PC-9 (cell line): Measurements from ENCODE around the gene KLK3. TPM values are rescaled to one million over a fixed set of nuclear protein-coding genes. Genes with fewer than 3 reads are reported as not detected.

Experiments
- BruUV-seq: library from RNA; stranded (reverse); fragments of 400-500 nt; replicated peaks from 2 replicates; lab custom pipeline; 2021; lab: Mats Ljungman, UMichigan
- CTCF ChIA-PET: fragments of 300-600 bp; sonication (Branson Sonifier 250); formaldehyde crosslinking; loops from one replicate; lab custom pipeline; 2022; ENCODE audit warnings: antibody characterized with exemption; lab: Charles Lee
- POLR2A ChIA-PET: fragments of 300-600 bp; sonication (Branson Sonifier 250); formaldehyde crosslinking; loops from one replicate; lab custom pipeline; 2022; ENCODE audit warnings: antibody characterized with exemption; ENCODE audit not compliant: unreplicated experiment; lab: Charles Lee
- DNase-seq, 2 experiments: peaks; one replicate each; pipeline versions ENCODE4 v3.0.0 to v3.0.0-alpha.2; 2015 to 2022; ENCODE audit warnings: mixed read lengths in 1 of 2
- H2AFZ ChIP-seq: fragments of 200-600 bp; sonication (generic); 2 replicates; pipeline ENCODE4 v1.8.1; 2017; ENCODE audit warnings: antibody characterized with exemption
- H3F3A ChIP-seq: fragments of 200-600 bp; sonication (generic); 2 replicates; pipeline ENCODE4 v1.8.1; 2017; ENCODE audit warnings: antibody characterized with exemption, mild to moderate bottlenecking, low read depth; ENCODE audit not compliant: insufficient read depth
- H3K27ac ChIP-seq: fragments of 200-600 bp; sonication (generic); 2 replicates; pipeline ENCODE4 v1.6.1; 2016; ENCODE audit warnings: mixed run types
- H3K27me3 ChIP-seq: fragments of 200-600 bp; sonication (generic); 2 replicates; pipeline ENCODE4 v1.6.1; 2016; ENCODE audit warnings: low read depth, mixed run types; ENCODE audit not compliant: insufficient read depth
- H3K36me3 ChIP-seq: fragments of 200-600 bp; sonication (generic); 2 replicates; pipeline ENCODE4 v1.6.1; 2016; ENCODE audit warnings: low read depth, mixed run types
- H3K4me1 ChIP-seq: fragments of 200-600 bp; sonication (generic); replicated peaks from 2 replicates; pipeline ENCODE4 v1.6.1; 2016; ENCODE audit warnings: mixed run types; ENCODE audit not compliant: insufficient read depth
- H3K4me2 ChIP-seq: fragments of 200-600 bp; sonication (generic); 2 replicates; pipeline ENCODE4 v1.6.1; 2017; ENCODE audit warnings: mixed run types
- H3K4me3 ChIP-seq: fragments of 200-600 bp; sonication (generic); 2 replicates; pipeline ENCODE4 v1.6.1; 2016; ENCODE audit warnings: mixed run types
- H3K79me2 ChIP-seq: fragments of 200-600 bp; sonication (generic); 2 replicates; pipeline ENCODE4 v1.6.1; 2017; ENCODE audit warnings: low read depth, mixed run types
- H3K9me2 ChIP-seq: fragments of 200-600 bp; sonication (generic); 2 replicates; pipeline ENCODE4 v1.8.1; 2017; ENCODE audit warnings: mild to moderate bottlenecking; ENCODE audit not compliant: insufficient read depth
- H3K9me3 ChIP-seq: fragments of 200-600 bp; sonication (generic); 2 replicates; pipeline ENCODE4 v1.8.1; 2016; ENCODE audit warnings: low read depth; ENCODE audit not compliant: insufficient read depth
- H4K20me1 ChIP-seq: fragments of 200-600 bp; sonication (generic); 2 replicates; pipeline ENCODE4 v1.8.1; 2017; ENCODE audit not compliant: insufficient read depth
- EZH2 ChIP-seq: fragments of 200-600 bp; sonication (generic); IDR thresholded peaks from 2 replicates; pipeline ENCODE4 v1.8.0; 2017; ENCODE audit warnings: antibody characterized with exemption, low read depth
- intact Hi-C: fragments of 100-400 bp; cut with micrococcal nuclease; formaldehyde crosslinking; loops from one replicate; pipeline ENCODE4 v1.10.0; 2022; ENCODE audit not compliant: unreplicated experiment
- total RNA-seq: library from RNA; stranded (reverse); gene quantifications from 2 replicates; pipeline ENCODE4 v1.2.3, GENCODE V29; 2021
- TF ChIP-seq, protein P1 (sequence below): fragments of 200-600 bp; sonication (generic); conservative IDR thresholded peaks from 2 replicates; pipeline ENCODE4 v1.6.1; 2017; ENCODE audit warnings: mixed run types, antibody characterized with exemption, mild to moderate bottlenecking, moderate library complexity

KLK3 gene
- total RNA-seq, 1 experiment from 2014 or later = not detected

DNA sequence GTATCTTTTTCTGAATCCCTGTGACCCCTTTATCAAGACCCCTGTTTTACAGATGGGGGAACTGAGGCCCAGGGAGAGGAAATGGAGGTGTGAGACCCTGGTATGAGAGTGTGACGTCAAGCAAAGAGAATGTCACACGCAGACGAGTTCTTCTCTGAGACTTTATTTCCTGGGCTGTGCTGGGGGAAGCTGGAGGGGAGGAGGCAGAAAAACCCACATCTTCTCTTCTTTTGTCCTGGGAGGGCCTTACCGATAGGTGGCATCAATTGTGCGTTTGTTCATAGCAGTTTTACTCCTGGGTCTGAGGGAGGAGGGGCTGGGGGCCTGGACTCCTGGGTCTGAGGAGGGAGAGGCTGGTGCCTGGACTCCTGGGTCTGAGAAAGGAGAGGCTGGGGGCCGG, 16.5 kb upstream of the KLK3 start:
- Histone ChIP-seq H3K4me1 (peaks cover 5% of the 10 kb centered on the region; the same call in 1 of the 2 replicates), H3K27me3 (peaks cover 33% of the 10 kb centered on the region), H3K36me3 (no peaks in the 10 kb centered on the region), H2AFZ (no peak overlapping the region), H3K9me3 (no peaks in the 10 kb centered on the region), H3F3A (peaks cover 10% of the 10 kb centered on the region), H4K20me1 (no peaks in the 10 kb centered on the region), H3K4me2 (no peak overlapping the region), H3K79me2 (no peaks in the 10 kb centered on the region), H3K4me3 (no peak overlapping the region), H3K27ac (no peak overlapping the region), H3K9me2 (no peaks in the 10 kb centered on the region)
- no peak for TF ChIP-seq EZH2
- TF ChIP-seq, protein P1, sequence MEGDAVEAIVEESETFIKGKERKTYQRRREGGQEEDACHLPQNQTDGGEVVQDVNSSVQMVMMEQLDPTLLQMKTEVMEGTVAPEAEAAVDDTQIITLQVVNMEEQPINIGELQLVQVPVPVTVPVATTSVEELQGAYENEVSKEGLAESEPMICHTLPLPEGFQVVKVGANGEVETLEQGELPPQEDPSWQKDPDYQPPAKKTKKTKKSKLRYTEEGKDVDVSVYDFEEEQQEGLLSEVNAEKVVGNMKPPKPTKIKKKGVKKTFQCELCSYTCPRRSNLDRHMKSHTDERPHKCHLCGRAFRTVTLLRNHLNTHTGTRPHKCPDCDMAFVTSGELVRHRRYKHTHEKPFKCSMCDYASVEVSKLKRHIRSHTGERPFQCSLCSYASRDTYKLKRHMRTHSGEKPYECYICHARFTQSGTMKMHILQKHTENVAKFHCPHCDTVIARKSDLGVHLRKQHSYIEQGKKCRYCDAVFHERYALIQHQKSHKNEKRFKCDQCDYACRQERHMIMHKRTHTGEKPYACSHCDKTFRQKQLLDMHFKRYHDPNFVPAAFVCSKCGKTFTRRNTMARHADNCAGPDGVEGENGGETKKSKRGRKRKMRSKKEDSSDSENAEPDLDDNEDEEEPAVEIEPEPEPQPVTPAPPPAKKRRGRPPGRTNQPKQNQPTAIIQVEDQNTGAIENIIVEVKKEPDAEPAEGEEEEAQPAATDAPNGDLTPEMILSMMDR = peak; percentile 65
- no peak for DNase-seq
- ChIA-PET CTCF (no interaction called here), POLR2A (no interaction called here)
- no TSS peak for BruUV-seq
- intact Hi-C loops = no loop called here

DNA sequence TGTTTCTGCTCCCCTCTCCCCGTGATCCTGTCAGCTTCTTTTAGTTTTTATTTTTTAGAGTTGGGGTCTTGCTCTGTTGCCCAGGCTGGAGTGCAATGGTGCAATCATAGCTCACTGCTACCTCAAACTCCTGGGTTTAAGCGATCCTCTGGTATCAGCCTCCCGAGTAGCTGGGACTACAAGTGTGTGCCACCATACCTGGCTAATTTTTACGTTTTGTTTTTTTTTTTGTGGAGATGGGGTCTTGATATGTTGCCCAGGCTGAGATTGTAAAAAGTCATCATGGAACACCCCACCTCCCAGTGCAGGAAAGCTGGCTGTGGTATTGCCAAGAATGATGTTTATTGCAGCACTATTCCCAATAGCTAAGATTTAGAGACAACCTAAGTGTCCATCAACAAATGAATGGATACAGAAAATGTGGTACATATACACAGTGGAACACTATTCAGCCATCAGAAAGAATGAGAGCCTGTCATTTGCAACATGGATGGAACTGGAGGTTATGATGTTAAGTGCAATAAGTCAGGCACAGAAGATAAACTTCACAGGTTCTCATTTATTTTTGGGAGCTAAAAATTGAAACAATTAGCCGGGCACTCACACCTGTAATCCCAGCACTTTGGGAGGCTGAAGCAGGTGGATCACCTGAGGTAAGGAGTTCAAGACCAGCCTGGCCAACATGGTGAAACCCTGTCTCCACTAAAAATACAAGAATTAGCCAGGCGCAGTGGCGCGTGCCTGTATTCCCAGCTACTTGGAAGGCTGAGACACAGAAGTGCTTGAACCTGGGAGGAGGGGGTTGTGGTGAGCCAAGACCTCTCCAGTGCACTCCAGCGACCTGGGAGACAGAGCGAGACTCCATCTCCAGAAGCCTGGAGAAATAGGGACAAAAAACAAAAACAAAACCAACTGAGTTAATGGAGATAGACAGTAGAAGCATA, 14.7 kb upstream of the KLK3 start:
- Histone ChIP-seq H3F3A (peaks cover 18% of the 10 kb centered on the region; the same call in 1 of the 2 replicates), H3K9me2 (no peaks in the 10 kb centered on the region), H3K4me1 (peaks cover 18% of the 10 kb centered on the region), H3K4me2 (no peak overlapping the region), H3K27ac (no peak overlapping the region), H3K79me2 (no peaks in the 10 kb centered on the region), H4K20me1 (no peaks in the 10 kb centered on the region), H3K27me3 (peaks cover 39% of the 10 kb centered on the region), H3K36me3 (no peaks in the 10 kb centered on the region), H3K4me3 (no peak overlapping the region), H3K9me3 (no peaks in the 10 kb centered on the region), H2AFZ (no peak overlapping the region)
- ChIA-PET POLR2A (interaction anchor here (0.6 kb wide), 1 partner anchor 29 kb away, joined by 3 read pairs; no protein-coding TSS in a partner anchor), CTCF (no interaction called here)
- no TSS peak for BruUV-seq
- DNase-seq = no peak
- intact Hi-C loops = no loop called here
- TF ChIP-seq, protein P1 = no peak
- no peak for TF ChIP-seq EZH2

DNA sequence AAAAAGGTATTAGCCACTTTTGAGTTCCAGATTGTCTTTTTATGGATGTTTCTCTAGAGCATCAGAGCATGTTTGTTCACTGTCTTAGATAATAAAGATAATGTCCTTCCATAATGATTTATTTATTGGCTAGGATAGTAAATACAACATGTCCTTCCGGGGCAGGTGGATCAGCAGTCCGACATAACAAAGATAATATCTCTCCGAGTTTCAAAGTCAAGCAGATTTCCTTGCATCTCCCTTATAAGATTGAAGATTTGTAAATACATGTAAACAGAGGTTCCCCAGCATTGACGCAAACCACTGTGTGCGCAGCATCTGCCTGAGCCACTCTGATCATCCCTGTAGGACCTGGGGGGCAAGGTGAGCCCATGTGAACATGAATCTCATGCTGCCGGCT, 12.6 kb upstream of the KLK3 start:
- ChIA-PET CTCF (no interaction called here), POLR2A (no interaction called here)
- BruUV-seq = no TSS peak
- TF ChIP-seq, protein P1 = no peak
- no peak for TF ChIP-seq EZH2
- no peak for DNase-seq
- Histone ChIP-seq H3K9me3 (no peaks in the 10 kb centered on the region), H3K27me3 (peaks cover 54% of the 10 kb centered on the region), H3K9me2 (no peaks in the 10 kb centered on the region), H4K20me1 (no peaks in the 10 kb centered on the region), H3K4me1 (peaks cover 15% of the 10 kb centered on the region), H3F3A (peaks cover 10% of the 10 kb centered on the region; the same call in 1 of the 2 replicates), H3K27ac (no peak overlapping the region), H2AFZ (no peak overlapping the region), H3K36me3 (no peaks in the 10 kb centered on the region), H3K4me3 (no peak overlapping the region), H3K79me2 (no peaks in the 10 kb centered on the region), H3K4me2 (no peak overlapping the region)
- intact Hi-C loops = no loop called here
